PC-3 (cell line): Measurements from ENCODE around the gene PHGDH.

Experiments used
- CTCF ChIP-seq: fragments of 300-600 bp; sonication (generic); conservative IDR thresholded peaks from 2 replicates; pipeline ENCODE4 v1.5.1; 2017; ENCODE audit warnings: antibody characterized with exemption, low read depth, mild to moderate bottlenecking, low read length
- EZH2 ChIP-seq: fragments of 300-600 bp; sonication (generic); IDR thresholded peaks from one replicate; pipeline ENCODE4 v1.6.1; 2017; ENCODE audit warnings: antibody characterized with exemption, mild to moderate bottlenecking, low read length; ENCODE audit not compliant: unreplicated experiment
- EZH2phosphoT487 ChIP-seq: fragments of 300-600 bp; sonication (generic); IDR thresholded peaks from 2 replicates; pipeline ENCODE4 v1.6.1; 2018; ENCODE audit warnings: mild to moderate bottlenecking, antibody characterized with exemption, low read length, borderline replicate concordance

- TF ChIP-seq CTCF: no peak
- no peak for TF ChIP-seq EZH2
- TF ChIP-seq EZH2phosphoT487: no peak
These were observed 22.2 kb upstream of the PHGDH start for GRCh38 chr1:119689511-119689910.
